ENCODE results near the gene TSC1. TPM values are rescaled to one million over a fixed set of nuclear protein-coding genes. Genes with fewer than 3 reads are reported as not detected.
"Not testable (repeated sequence)": the region's sequence is repeated elsewhere in the genome, so short reads cannot be mapped to it uniquely, and the experiment has no call there.

Gene TSC1
- polyA plus RNA-seq, 1 experiment = 45.2 TPM

DNA sequence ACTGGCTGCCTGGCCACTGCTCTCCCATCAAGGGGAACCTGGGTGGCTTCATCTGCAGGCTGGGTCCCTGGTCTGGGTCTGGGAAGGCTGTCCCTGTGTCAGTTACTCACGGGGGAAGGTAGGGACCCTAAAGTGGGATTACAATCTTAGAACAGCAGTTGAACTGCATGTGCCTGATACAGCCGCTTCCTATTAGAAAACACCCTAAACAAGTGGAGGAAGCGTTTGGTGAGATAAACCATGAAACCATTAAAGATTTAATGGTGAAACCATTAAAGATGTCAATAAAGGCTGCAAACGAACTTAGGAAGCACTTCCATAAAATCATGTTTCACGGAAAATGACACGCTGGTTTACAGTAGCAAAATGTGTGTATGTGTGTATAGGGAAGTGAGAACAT lies 31.5 kb upstream of the TSC1 start:
- no peak for DNase-seq (ENCODE audit: low read depth)
- ChIA-PET CTCF (interaction anchor here (0.9 to 3.6 kb wide), 4 partner anchors 12 to 127 kb away, joined by 3 to 18 read pairs (median 4); no protein-coding TSS in a partner anchor), POLR2A (no interaction called here)
- H3K27me3 ChIP-seq (ENCODE audit: control insufficient read depth, insufficient read depth, low read length) = peaks cover 23% of the 10 kb centered on the region
- no peaks in the 10 kb centered on the region for H3K36me3 ChIP-seq (ENCODE audit: control insufficient read depth, insufficient read depth, low read length)
- TF ChIP-seq, protein P1, sequence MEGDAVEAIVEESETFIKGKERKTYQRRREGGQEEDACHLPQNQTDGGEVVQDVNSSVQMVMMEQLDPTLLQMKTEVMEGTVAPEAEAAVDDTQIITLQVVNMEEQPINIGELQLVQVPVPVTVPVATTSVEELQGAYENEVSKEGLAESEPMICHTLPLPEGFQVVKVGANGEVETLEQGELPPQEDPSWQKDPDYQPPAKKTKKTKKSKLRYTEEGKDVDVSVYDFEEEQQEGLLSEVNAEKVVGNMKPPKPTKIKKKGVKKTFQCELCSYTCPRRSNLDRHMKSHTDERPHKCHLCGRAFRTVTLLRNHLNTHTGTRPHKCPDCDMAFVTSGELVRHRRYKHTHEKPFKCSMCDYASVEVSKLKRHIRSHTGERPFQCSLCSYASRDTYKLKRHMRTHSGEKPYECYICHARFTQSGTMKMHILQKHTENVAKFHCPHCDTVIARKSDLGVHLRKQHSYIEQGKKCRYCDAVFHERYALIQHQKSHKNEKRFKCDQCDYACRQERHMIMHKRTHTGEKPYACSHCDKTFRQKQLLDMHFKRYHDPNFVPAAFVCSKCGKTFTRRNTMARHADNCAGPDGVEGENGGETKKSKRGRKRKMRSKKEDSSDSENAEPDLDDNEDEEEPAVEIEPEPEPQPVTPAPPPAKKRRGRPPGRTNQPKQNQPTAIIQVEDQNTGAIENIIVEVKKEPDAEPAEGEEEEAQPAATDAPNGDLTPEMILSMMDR (IDR thresholded peaks at IDR 0.05; ENCODE audit: insufficient read depth, low read depth, low read length) = no peak
- no peak overlapping the region for H3K4me3 ChIP-seq (ENCODE audit: low read depth, low read length)

DNA sequence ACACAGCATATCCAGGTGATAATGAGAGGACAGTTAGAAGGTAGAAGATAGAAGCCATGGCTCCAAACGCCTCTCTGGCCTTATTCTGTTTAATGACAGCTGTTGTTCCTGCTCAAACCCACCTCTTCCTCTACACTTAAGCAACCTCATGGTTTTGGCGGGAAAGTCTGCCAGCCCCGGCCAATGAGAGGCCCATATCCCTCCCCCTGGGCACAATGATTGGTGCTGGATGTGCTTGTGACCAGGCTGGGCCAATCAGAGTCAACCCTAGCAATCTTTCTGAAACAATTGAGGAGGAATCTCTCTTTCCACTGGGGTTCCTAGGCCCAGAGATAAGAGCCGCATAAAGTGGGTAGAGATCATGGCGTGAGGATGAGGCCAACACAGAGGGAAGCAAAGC lies 29.3 kb upstream of the TSC1 start:
- POLR2A ChIA-PET = no interaction called here

DNA sequence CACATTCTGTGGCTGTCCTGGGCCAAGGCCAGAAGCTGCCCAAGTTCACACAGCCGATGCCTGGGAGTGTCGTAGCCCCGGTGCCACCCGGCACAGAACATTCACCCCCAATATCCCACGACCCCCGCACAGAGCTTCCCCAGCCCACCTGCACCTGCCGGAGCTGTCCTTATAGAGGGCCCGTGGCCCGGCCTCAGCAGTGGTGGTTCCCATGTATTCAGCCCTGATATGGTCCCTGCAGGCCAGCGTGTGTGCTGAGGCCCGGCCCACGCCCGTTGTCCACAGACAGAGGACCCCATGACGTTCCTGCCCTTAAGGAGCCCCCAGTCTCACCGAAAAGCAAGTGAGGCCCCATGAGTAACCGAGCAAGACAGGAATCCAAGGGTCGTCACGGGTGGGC lies 28.8 kb upstream of the TSC1 start:
- ChIA-PET CTCF (interaction anchor here (0.6 to 3.1 kb wide), 6 partner anchors 9 to 71 kb away, joined by 3 to 21 read pairs (median 5); partner anchors contain the start of gene TSC1), POLR2A (no interaction called here)
- DNase-seq (ENCODE audit: low read depth) = no peak
- TF ChIP-seq, protein P1 (IDR thresholded peaks at IDR 0.05; ENCODE audit: insufficient read depth, low read depth, low read length) = no peak
- Histone ChIP-seq H3K4me3 (ENCODE audit: low read depth, low read length) (no peak overlapping the region), H3K36me3 (ENCODE audit: control insufficient read depth, insufficient read depth, low read length) (no peaks in the 10 kb centered on the region), H3K27me3 (ENCODE audit: control insufficient read depth, insufficient read depth, low read length) (peaks cover 14% of the 10 kb centered on the region)

More for the DNA sequence above, 29.3 kb upstream of the TSC1 start:
- TF ChIP-seq, protein P1 (IDR thresholded peaks at IDR 0.05; ENCODE audit: insufficient read depth, low read depth, low read length) = no peak
- no peak for DNase-seq (ENCODE audit: low read depth)
- CTCF ChIA-PET = interaction anchor here (1.1 to 3.1 kb wide), 4 partner anchors 15 to 72 kb away, joined by 5 to 21 read pairs (median 7); partner anchors contain the start of gene TSC1
- H3K27me3 ChIP-seq (ENCODE audit: control insufficient read depth, insufficient read depth, low read length) = peaks cover 17% of the 10 kb centered on the region
- no peaks in the 10 kb centered on the region for H3K36me3 ChIP-seq (ENCODE audit: control insufficient read depth, insufficient read depth, low read length)
- H3K4me3 ChIP-seq (ENCODE audit: low read depth, low read length) = no peak overlapping the region

DNA sequence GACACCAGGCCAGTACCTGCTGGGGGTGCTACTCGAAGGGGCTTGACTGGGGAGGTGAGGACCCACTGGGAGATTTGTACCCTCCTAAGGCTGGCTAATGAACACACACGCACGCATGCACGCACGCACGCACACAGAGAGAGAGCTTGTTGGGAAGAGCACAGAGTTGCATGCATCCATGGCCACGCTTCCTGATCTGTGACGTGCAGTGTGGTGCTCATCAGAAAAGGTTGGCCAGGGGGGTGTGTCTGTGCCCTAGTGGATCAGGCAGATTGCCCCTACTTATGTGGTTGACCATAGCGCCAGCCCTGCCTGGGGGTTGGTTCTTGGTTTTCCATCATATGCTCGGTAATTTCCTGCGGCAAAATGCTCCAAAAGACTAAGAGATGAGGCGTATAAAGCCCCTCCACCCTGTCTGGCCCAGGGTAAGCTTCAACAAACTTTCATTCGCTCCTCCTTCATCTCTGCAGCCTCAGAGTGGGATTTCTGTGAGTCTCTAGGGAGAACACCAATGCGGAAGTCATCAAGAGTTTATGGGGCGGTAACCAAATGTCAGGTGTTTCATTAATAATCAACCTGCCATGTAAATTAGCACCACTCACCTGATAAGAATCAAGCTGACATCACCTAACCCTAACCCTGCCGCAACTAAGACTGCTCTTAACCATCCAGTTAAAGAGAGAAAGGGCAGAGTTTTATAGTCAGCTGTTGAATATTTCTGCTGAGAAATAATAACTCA lies 26.1 kb upstream of the TSC1 start:
- Histone ChIP-seq H3K4me3 (ENCODE audit: low read depth, low read length) (no peak overlapping the region), H3K27me3 (ENCODE audit: control insufficient read depth, insufficient read depth, low read length) (peaks cover 12% of the 10 kb centered on the region), H3K36me3 (ENCODE audit: control insufficient read depth, insufficient read depth, low read length) (no peaks in the 10 kb centered on the region)
- ChIA-PET POLR2A (no interaction called here), CTCF (interaction anchor here (0.7 to 3.1 kb wide), 4 partner anchors 8 to 68 kb away, joined by 3 to 21 read pairs (median 6); partner anchors contain the start of gene GFI1B)
- DNase-seq (ENCODE audit: low read depth) = no peak
- TF ChIP-seq, protein P1 (IDR thresholded peaks at IDR 0.05; ENCODE audit: insufficient read depth, low read depth, low read length) = no peak

DNA sequence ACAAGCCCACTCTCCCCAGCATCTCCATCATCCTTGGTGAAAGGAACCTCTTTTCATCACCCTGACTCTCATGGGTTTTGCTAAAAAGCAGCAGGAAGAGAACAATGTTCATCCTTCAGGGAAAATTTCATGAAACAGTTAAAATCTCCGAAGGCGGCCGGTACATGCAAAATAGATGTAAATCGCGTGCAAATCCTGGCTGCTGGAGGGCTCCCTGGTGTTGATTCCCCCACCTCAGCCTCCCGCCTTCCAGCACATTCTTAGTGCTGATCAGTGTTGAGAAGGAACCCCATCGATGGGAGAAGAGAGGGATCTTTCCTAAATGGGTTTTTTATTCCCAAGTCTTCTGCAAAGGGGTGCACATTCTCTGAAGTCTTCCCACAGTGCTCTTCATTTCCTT lies 25.4 kb upstream of the TSC1 start:
- CTCF ChIA-PET = interaction anchor here (0.7 to 1.3 kb wide), 2 partner anchors 8 to 52 kb away, joined by 3 to 6 read pairs; partner anchors contain the start of gene GFI1B
- H3K4me3 ChIP-seq (ENCODE audit: low read depth, low read length) = no peak overlapping the region
- no peak for DNase-seq (ENCODE audit: low read depth)
- TF ChIP-seq, protein P1 (IDR thresholded peaks at IDR 0.05; ENCODE audit: insufficient read depth, low read depth, low read length) = no peak
- no peaks in the 10 kb centered on the region for H3K36me3 ChIP-seq (ENCODE audit: control insufficient read depth, insufficient read depth, low read length)
- peaks cover 9% of the 10 kb centered on the region for H3K27me3 ChIP-seq (ENCODE audit: control insufficient read depth, insufficient read depth, low read length)
- POLR2A ChIA-PET = no interaction called here

DNA sequence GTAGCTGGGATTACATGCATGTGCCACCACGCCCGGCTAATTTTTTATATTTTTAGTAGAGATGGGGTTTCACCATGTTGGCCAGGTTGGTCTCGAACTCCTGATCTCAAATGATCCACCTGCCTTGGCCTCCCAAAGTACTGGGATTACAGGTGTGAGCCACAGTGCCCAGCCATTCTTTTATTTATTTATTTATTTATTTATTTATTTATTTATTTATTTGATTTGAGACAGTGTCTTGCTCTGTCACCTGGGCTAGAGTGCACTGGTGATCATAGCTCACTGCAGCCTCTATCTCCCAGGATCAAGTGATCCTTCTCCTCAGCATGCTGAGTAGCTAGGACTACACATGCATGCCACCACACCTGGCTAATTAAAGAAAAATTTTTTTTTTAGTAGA lies 23.5 kb upstream of the TSC1 start:
- CTCF ChIA-PET; H3K4me3 ChIP-seq (ENCODE audit: low read depth, low read length); H3K27me3 ChIP-seq (ENCODE audit: control insufficient read depth, insufficient read depth, low read length); DNase-seq (ENCODE audit: low read depth); H3K36me3 ChIP-seq (ENCODE audit: control insufficient read depth, insufficient read depth, low read length); POLR2A ChIA-PET: not testable (repeated sequence)

Data from BJ (cell line).